Measurements from ENCODE around the gene BCOR.

BCOR gene

GRCh38 chrX:40127052-40127451 lies 29.3 kb upstream of the BCOR start:
- Mint-ChIP-seq H3K4me1 (peaks cover 8% of the 10 kb centered on the region), H3K4me3 (peak overlapping the region; percentile 14), H3K9me3 (no peaks in the 10 kb centered on the region), H3K36me3 (no peaks in the 10 kb centered on the region), H3K27ac (peak overlapping the region; percentile 77)
- ATAC-seq: peak; percentile 90
- DNase-seq (ENCODE audit: low spot score in 2 of 2): no peak

DNA sequence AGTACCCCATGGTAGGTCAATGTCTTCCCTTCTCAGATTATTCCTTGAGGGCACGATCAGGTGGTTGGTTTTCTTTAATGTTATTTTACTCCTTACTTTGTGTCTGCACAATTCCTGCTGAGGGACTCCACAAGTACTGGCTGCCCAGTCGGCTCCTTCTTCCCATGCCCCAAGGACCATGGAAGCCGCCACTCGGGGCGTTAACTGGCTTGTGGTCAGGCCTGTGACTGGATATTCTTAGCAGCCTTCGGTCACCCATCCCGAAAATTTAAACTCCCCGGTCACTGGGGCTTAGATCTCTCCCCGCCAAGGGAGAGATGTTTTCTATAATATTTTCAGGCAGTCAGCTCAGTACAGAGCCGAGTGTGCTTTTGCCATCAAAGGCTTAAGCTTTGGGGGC lies 24.7 kb upstream of the BCOR start:
- DNase-seq (ENCODE audit: low spot score in 2 of 2) (no peak), ATAC-seq (no peak)
- H3K27ac Mint-ChIP-seq: no peak overlapping the region
- no peaks in the 10 kb centered on the region for H3K36me3 Mint-ChIP-seq
- peaks cover 8% of the 10 kb centered on the region for H3K4me1 Mint-ChIP-seq
- H3K4me3 Mint-ChIP-seq: no peak overlapping the region
- no peaks in the 10 kb centered on the region for H3K9me3 Mint-ChIP-seq

DNA sequence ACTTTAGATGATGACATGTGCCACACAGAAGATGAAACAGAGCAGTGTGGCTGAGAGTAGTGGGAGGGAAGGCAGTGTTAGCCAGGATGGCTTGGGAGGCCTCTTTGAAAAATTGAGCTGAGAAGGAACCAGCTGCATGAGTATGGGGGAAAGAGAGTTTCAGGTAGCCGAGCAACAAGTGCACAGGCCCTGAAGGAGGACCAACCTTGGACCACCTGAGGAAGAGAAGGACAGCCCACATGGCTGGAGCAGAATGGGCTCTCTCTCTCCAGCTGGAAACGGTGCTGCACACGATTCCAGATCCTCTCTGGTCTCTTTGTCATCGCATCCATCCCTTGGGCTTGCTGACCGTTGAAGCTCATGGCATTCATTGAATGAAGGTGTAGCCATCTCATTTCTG lies 23.9 kb upstream of the BCOR start:
- DNase-seq (ENCODE audit: low spot score in 2 of 2) (no peak), ATAC-seq (no peak)
- H3K36me3 Mint-ChIP-seq: no peaks in the 10 kb centered on the region
- H3K4me3 Mint-ChIP-seq: no peak overlapping the region
- H3K9me3 Mint-ChIP-seq: no peaks in the 10 kb centered on the region
- no peak overlapping the region for H3K27ac Mint-ChIP-seq
- H3K4me1 Mint-ChIP-seq: no peaks in the 10 kb centered on the region

- Mint-ChIP-seq H3K27ac (no peak overlapping the region), H3K36me3 (no peaks in the 10 kb centered on the region), H3K4me3 (no peak overlapping the region), H3K4me1 (no peaks in the 10 kb centered on the region), H3K9me3 (no peaks in the 10 kb centered on the region)
- DNase-seq (ENCODE audit: low spot score in 2 of 2) (no peak), ATAC-seq (no peak)
These were observed 23.3 kb upstream of the BCOR start for GRCh38 chrX:40120838-40121580.

GRCh38 chrX:40117715-40118285 lies 20.0 kb upstream of the BCOR start:
- ATAC-seq: no peak
- Mint-ChIP-seq H3K4me1 (no peaks in the 10 kb centered on the region), H3K36me3 (no peaks in the 10 kb centered on the region), H3K9me3 (no peaks in the 10 kb centered on the region), H3K27ac (no peak overlapping the region), H3K4me3 (no peak overlapping the region)
- no peak for DNase-seq (ENCODE audit: low spot score in 2 of 2)

GRCh38 chrX:40116925-40117324 lies 19.2 kb upstream of the BCOR start:
- no peaks in the 10 kb centered on the region for H3K9me3 Mint-ChIP-seq
- no peak overlapping the region for H3K4me3 Mint-ChIP-seq
- DNase-seq (ENCODE audit: low spot score in 2 of 2) (no peak), ATAC-seq (no peak)
- no peaks in the 10 kb centered on the region for H3K36me3 Mint-ChIP-seq
- no peak overlapping the region for H3K27ac Mint-ChIP-seq
- H3K4me1 Mint-ChIP-seq: no peaks in the 10 kb centered on the region

DNA sequence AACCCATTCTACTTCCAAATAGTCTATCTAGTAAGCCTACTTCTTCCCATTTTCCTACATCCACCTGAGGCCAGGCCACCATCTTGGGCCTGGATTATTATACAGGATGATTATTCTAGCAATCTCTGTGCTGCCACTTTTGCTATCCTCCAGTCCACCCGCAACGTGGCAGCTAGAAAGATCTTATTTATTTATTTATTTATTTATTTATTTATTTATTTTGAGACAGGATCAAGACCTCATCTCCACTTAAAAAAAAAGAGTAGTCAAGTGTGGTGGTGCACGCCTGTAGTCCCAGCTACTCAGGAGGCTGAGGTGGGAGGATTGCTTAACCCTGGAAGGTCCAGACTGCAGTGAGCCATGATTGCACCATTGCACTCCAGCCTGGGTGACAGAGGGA lies 15.2 kb upstream of the BCOR start:
- Mint-ChIP-seq H3K4me1 (no peaks in the 10 kb centered on the region), H3K4me3 (no peak overlapping the region), H3K36me3 (no peaks in the 10 kb centered on the region), H3K27ac (no peak overlapping the region), H3K9me3 (no peaks in the 10 kb centered on the region)
- DNase-seq (ENCODE audit: low spot score in 2 of 2) (no peak), ATAC-seq (no peak)

- peaks cover 2% of the 10 kb centered on the region for H3K4me1 Mint-ChIP-seq
- no peaks in the 10 kb centered on the region for H3K9me3 Mint-ChIP-seq
- no peak overlapping the region for H3K4me3 Mint-ChIP-seq
- DNase-seq (ENCODE audit: low spot score in 2 of 2): no peak
- H3K36me3 Mint-ChIP-seq: no peaks in the 10 kb centered on the region
- no peak for ATAC-seq
- no peak overlapping the region for H3K27ac Mint-ChIP-seq
These were observed 14.1 kb upstream of the BCOR start for GRCh38 chrX:40111868-40112267.

DNA sequence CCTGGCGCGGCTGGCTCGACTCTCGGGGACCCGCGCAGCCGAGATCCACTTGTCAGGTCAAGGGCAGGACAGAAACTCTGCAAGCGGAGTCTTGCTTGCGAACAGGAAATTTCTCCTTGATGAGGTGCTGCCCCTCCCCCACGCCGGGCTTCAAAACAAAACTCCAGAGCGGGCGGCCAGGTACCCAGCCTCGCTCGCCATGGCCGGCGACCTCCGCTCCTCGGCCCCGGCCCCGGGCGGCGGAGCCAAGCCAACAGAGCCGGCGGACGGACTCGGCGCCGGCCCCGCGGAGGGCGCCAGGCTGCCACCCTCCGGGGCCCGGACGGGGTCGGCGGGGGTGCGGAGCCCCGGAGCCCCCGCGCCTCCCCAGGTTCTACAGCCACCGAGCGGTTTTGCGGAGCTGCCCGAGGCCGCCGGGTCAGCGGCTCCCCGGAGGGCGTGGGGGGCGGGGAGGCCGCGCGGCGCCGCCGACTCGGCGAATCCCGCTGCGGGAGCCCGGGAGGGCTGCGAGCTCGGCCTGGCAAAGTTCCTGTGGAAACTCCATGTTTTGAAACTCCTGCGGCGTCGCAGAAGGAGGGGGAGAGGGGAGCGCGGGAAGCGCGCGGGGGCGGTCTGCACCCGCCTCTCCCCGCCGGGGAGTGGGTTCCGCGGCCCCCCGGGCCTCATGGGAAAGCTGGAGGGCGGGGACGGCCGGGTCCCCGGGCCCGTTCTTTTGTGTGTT lies 11.7 kb upstream of the BCOR start:
- DNase-seq (ENCODE audit: low spot score in 2 of 2) (peak in 1 of 2 donors; percentile 69), ATAC-seq (no peak)
- Mint-ChIP-seq H3K36me3 (no peaks in the 10 kb centered on the region), H3K27ac (no peak overlapping the region), H3K4me1 (peaks cover 6% of the 10 kb centered on the region), H3K9me3 (no peaks in the 10 kb centered on the region), H3K4me3 (peak overlapping the region; percentile 83)

- H3K4me3 Mint-ChIP-seq: peak overlapping the region; percentile 83
- H3K36me3 Mint-ChIP-seq: no peaks in the 10 kb centered on the region
- DNase-seq (ENCODE audit: low spot score in 2 of 2) (peak; percentile 40 to 76), ATAC-seq (peak; percentile 70)
- no peaks in the 10 kb centered on the region for H3K9me3 Mint-ChIP-seq
- H3K27ac Mint-ChIP-seq: no peak overlapping the region
- peaks cover 6% of the 10 kb centered on the region for H3K4me1 Mint-ChIP-seq
These were observed 11.2 kb upstream of the BCOR start for GRCh38 chrX:40108959-40109287.

GRCh38 chrX:40108162-40108958 lies 10.6 kb upstream of the BCOR start:
- no peaks in the 10 kb centered on the region for H3K36me3 Mint-ChIP-seq
- no peak for ATAC-seq
- H3K4me3 Mint-ChIP-seq: peak overlapping the region; percentile 83
- H3K4me1 Mint-ChIP-seq: peaks cover 6% of the 10 kb centered on the region
- no peaks in the 10 kb centered on the region for H3K9me3 Mint-ChIP-seq
- DNase-seq (ENCODE audit: low spot score in 2 of 2): no peak
- no peak overlapping the region for H3K27ac Mint-ChIP-seq

GRCh38 chrX:40107291-40108161 lies 9.8 kb upstream of the BCOR start:
- H3K27ac Mint-ChIP-seq: peak overlapping the region; percentile 92
- peak overlapping the region; percentile 83 for H3K4me3 Mint-ChIP-seq
- DNase-seq (ENCODE audit: low spot score in 2 of 2) (no peak), ATAC-seq (no peak)
- H3K9me3 Mint-ChIP-seq: no peaks in the 10 kb centered on the region
- H3K36me3 Mint-ChIP-seq: peaks cover 5% of the 10 kb centered on the region
- peaks cover 6% of the 10 kb centered on the region for H3K4me1 Mint-ChIP-seq

- no peak for ATAC-seq
These were observed 9.0 kb upstream of the BCOR start for GRCh38 chrX:40106676-40107290.

More at GRCh38 chrX:40106676-40107290, 9.0 kb upstream of the BCOR start:
- DNase-seq (ENCODE audit: low spot score in 2 of 2): no peak
- Mint-ChIP-seq H3K36me3 (peaks cover 5% of the 10 kb centered on the region), H3K4me1 (peaks cover 6% of the 10 kb centered on the region), H3K9me3 (no peaks in the 10 kb centered on the region), H3K4me3 (peak overlapping the region; percentile 83), H3K27ac (peak overlapping the region; percentile 92)
